MM.1S (cell line): ENCODE data around the gene PRKAG3.
A peak's percentile ranks its signal among the peaks of the same experiment; 100 is the strongest.

ENCODE experiments used
- DNase-seq: peaks from one replicate; pipeline ENCODE4 v3.0.0-alpha.2; 2015
- H2AFZ ChIP-seq: fragments of 300-600 bp; sonication (generic); 2 replicates; pipeline ENCODE4 v1.6.0; 2016; ENCODE audit warnings: antibody characterized with exemption, low read length
- H3F3A ChIP-seq: fragments of 300-600 bp; sonication (generic); 2 replicates; pipeline ENCODE4 v1.6.1; 2016; ENCODE audit warnings: mild to moderate bottlenecking, antibody characterized with exemption, low read length, moderate library complexity, mixed read lengths; ENCODE audit not compliant: insufficient read depth
- H3K27ac ChIP-seq: fragments of 300-600 bp; sonication (generic); 2 replicates; pipeline ENCODE4 v1.5.1; 2016; ENCODE audit warnings: mild to moderate bottlenecking, low read length
- H3K27me3 ChIP-seq: fragments of 300-600 bp; sonication (generic); replicated peaks from 2 replicates; pipeline ENCODE4 v1.6.0; 2016; ENCODE audit warnings: low read length; ENCODE audit not compliant: insufficient read depth
- H3K36me3 ChIP-seq: fragments of 300-600 bp; sonication (generic); replicated peaks from 2 replicates; pipeline ENCODE4 v1.6.1; 2016; ENCODE audit warnings: mild to moderate bottlenecking, low read length, mixed read lengths; ENCODE audit not compliant: insufficient read depth
- H3K4me1 ChIP-seq: fragments of 300-600 bp; sonication (generic); 2 replicates; pipeline ENCODE4 v1.6.1; 2016; ENCODE audit warnings: low read length, mixed read lengths
- H3K4me2 ChIP-seq: fragments of 300-600 bp; sonication (generic); 2 replicates; pipeline ENCODE4 v1.6.0; 2016; ENCODE audit warnings: low read depth, low read length
- H3K4me3 ChIP-seq: fragments of 300-600 bp; sonication (generic); 2 replicates; pipeline ENCODE4 v1.5.1; 2016; ENCODE audit warnings: low read length, mixed read lengths
- H3K79me2 ChIP-seq: fragments of 300-600 bp; sonication (generic); 2 replicates; pipeline ENCODE4 v1.6.1; 2016; ENCODE audit warnings: mixed run types, low read length, mixed read lengths
- H3K9ac ChIP-seq: fragments of 300-600 bp; sonication (generic); 2 replicates; pipeline ENCODE4 v1.6.1; 2016; ENCODE audit warnings: low read length, mixed read lengths
- H3K9me2 ChIP-seq: fragments of 300-600 bp; sonication (generic); replicated peaks from 2 replicates; pipeline ENCODE4 v1.6.1; 2016; ENCODE audit warnings: mild to moderate bottlenecking, low read length, mixed read lengths; ENCODE audit not compliant: insufficient read depth
- H3K9me3 ChIP-seq: fragments of 300-600 bp; sonication (generic); replicated peaks from 2 replicates; pipeline ENCODE4 v1.6.1; 2016; ENCODE audit warnings: mild to moderate bottlenecking, low read length, mixed read lengths; ENCODE audit not compliant: insufficient read depth
- H4K20me1 ChIP-seq: fragments of 300-600 bp; sonication (generic); 2 replicates; pipeline ENCODE4 v1.6.1; 2016; ENCODE audit warnings: mild to moderate bottlenecking, low read length, moderate library complexity, mixed read lengths; ENCODE audit not compliant: insufficient read depth
- CTCF ChIP-seq: fragments of 300-600 bp; sonication (generic); IDR thresholded peaks from 2 replicates; pipeline ENCODE4 v1.5.1; 2016; ENCODE audit warnings: antibody characterized with exemption, low read length, mixed read lengths
- EZH2 ChIP-seq: fragments of 300-600 bp; sonication (generic); optimal IDR thresholded peaks from 2 replicates; pipeline ENCODE3; 2017; ENCODE audit warnings: low read depth, mild to moderate bottlenecking, antibody characterized with exemption, low read length, mixed read lengths
- EZH2phosphoT487 ChIP-seq: fragments of 300-600 bp; sonication (generic); IDR thresholded peaks from 2 replicates; pipeline ENCODE4 v1.6.1; 2018; ENCODE audit warnings: antibody characterized with exemption, low read length

PRKAG3 gene

GRCh38 chr2:218879776-218880101 is 48.1 kb upstream of the PRKAG3 start:
- no peaks in the 10 kb centered on the region for H4K20me1 ChIP-seq
- H3K4me2 ChIP-seq, result peak overlapping the region; percentile 93
- H2AFZ ChIP-seq, result no peak overlapping the region
- H3K9me2 ChIP-seq, result no peaks in the 10 kb centered on the region
- no peak for DNase-seq
- peak overlapping the region; percentile 96 for H3K4me3 ChIP-seq
- H3F3A ChIP-seq, result peaks cover 30% of the 10 kb centered on the region
- H3K9me3 ChIP-seq, result no peaks in the 10 kb centered on the region
- no peaks in the 10 kb centered on the region for H3K36me3 ChIP-seq
- peaks cover 40% of the 10 kb centered on the region for H3K79me2 ChIP-seq
- H3K27ac ChIP-seq, result peak overlapping the region; percentile 98
- H3K4me1 ChIP-seq, result peaks cover 58% of the 10 kb centered on the region
- peak overlapping the region; percentile 97 for H3K9ac ChIP-seq
- no peaks in the 10 kb centered on the region for H3K27me3 ChIP-seq
- TF ChIP-seq EZH2 (no peak), CTCF (no peak), EZH2phosphoT487 (no peak)

GRCh38 chr2:218878926-218879761 is 47.5 kb upstream of the PRKAG3 start:
- H3K4me1 ChIP-seq, result peaks cover 52% of the 10 kb centered on the region
- TF ChIP-seq CTCF (no peak), EZH2 (no peak), EZH2phosphoT487 (no peak)
- H3K27ac ChIP-seq, result peak overlapping the region; percentile 98
- H3K9me3 ChIP-seq, result no peaks in the 10 kb centered on the region
- DNase-seq, result peak; percentile 80
- peaks cover 34% of the 10 kb centered on the region for H3K79me2 ChIP-seq
- no peaks in the 10 kb centered on the region for H3K27me3 ChIP-seq
- no peaks in the 10 kb centered on the region for H3K9me2 ChIP-seq
- H4K20me1 ChIP-seq, result no peaks in the 10 kb centered on the region
- H3K9ac ChIP-seq, result peak overlapping the region; percentile 97
- H3F3A ChIP-seq, result peaks cover 29% of the 10 kb centered on the region
- peak overlapping the region; percentile 96 for H3K4me3 ChIP-seq
- no peak overlapping the region for H2AFZ ChIP-seq
- H3K4me2 ChIP-seq, result peak overlapping the region; percentile 93
- H3K36me3 ChIP-seq, result no peaks in the 10 kb centered on the region

GRCh38 chr2:218878486-218878885 is 46.9 kb upstream of the PRKAG3 start:
- TF ChIP-seq CTCF (no peak), EZH2 (no peak), EZH2phosphoT487 (no peak)
- no peak for DNase-seq
- Histone ChIP-seq H3K4me1 (peaks cover 52% of the 10 kb centered on the region), H3K4me2 (peak overlapping the region; percentile 93), H4K20me1 (no peaks in the 10 kb centered on the region), H2AFZ (no peak overlapping the region), H3K79me2 (peaks cover 28% of the 10 kb centered on the region), H3K27me3 (no peaks in the 10 kb centered on the region), H3K9me3 (no peaks in the 10 kb centered on the region), H3K27ac (peak overlapping the region; percentile 98; the same call in 1 of the 2 replicates), H3K9ac (no peak overlapping the region), H3K4me3 (no peak overlapping the region), H3F3A (peaks cover 29% of the 10 kb centered on the region), H3K9me2 (no peaks in the 10 kb centered on the region), H3K36me3 (no peaks in the 10 kb centered on the region)
